ENCODE measurements around the gene ASCL4.

The ASCL4 gene

DNA sequence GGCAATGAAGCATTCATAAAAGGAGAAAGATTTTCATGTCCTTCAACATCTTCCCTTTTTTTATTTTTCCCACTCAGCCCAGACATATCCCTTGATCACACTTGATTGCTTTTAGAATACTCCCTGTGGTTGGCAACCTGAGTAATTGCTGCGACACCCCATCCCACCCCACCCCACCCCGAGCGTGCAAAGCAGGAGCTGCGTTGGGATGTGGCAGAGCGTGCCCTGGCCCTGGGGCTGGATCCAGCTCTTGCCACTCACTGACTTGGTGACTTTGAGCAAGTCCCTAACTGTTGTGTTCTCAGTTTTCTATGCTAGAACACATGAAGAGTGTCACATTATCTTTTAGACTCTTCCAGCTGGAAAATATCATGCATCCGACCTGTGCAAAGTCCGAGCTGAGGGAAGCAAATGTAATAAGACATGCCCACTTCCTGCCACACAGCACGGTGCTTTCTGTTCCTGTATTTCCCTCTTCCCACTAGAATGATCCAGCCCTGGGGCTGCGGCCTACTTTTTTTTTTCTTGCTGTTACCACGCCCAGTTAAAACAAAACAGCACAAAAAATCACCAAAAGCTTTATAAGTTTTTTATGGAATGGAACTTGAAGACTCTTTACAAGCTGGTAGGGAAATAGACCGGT lies 4.0 kb downstream of the ASCL4 start:
- DNase-seq (ENCODE audit: low read depth in 2 of 2): no peak

DNA sequence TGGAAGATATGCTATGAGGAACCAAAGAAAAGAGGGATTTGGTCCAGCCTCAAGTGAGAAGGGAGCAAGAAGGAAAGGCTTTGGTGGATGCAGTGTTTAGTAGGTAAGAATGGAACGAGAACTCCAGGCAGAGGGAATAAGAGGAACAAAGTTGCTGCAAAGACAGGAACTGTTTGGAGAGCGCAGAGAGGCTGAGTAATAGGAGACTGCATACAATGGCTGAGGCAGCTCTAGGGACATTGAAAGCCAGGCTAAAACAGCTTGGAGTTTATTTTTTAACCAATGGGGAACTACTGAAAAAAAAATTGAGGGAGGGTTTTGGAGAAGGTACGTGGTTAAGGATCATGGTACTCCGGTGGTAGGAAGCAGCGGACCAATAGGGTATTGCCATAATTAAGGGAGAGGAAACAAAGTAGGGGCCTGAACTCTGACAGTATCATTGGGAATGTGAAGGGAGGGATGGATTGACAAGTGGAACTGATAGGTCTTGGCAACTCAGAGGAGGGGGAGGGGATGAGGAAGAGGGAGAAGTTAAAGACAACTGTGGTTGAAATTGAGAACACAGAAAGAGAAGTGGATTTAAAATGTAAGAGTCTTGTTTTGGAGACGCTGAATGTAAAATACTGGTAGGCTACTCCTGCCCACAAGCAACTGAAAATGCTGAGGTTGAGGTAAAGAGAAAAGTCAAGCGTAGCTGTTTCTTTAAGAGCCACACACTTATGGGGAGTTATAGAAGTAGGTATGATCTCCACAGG lies 4.8 kb downstream of the ASCL4 start:
- DNase-seq (ENCODE audit: low read depth in 2 of 2): no peak

DNA sequence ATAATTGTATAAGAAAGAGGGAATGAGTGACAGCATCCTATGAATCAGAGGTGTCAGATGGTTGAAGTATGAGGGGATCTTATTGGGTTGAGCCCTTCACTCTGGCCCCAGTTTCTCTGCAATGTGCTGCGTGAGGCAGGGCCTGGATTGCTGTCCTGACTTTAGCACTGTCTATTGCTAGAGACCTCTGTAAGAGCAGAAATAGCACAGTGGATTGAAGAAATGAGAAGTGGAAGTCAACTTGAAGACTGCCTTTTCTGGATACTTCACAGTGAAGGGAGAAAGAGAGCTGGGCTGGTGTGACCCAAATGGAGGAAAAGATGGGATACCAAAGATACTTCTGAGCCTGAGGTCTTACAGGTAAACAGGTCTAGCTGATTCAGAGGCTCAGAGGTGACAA lies 5.8 kb downstream of the ASCL4 start:
- DNase-seq (ENCODE audit: low read depth in 2 of 2): no peak

DNA sequence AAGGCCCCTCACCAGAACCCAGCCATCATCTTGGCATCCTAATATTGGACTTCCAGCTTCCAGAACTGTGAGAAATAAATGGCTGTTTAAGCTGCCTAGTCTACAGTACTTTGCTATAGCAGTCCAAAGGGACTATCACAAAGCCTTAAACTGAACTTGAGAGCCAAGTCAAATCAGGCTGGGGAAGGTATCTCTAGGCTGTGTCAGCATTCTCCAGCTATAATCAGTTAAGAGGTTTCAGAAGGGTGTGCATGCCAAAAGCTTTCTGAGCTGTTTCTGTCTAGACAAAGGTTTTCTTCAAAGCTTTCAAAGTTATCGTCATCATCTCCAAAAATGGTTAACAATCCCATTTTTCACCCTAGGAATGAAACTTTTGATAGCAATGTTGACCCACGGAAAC lies 7.6 kb downstream of the ASCL4 start:
- no peak for DNase-seq (ENCODE audit: low read depth in 2 of 2)

DNA sequence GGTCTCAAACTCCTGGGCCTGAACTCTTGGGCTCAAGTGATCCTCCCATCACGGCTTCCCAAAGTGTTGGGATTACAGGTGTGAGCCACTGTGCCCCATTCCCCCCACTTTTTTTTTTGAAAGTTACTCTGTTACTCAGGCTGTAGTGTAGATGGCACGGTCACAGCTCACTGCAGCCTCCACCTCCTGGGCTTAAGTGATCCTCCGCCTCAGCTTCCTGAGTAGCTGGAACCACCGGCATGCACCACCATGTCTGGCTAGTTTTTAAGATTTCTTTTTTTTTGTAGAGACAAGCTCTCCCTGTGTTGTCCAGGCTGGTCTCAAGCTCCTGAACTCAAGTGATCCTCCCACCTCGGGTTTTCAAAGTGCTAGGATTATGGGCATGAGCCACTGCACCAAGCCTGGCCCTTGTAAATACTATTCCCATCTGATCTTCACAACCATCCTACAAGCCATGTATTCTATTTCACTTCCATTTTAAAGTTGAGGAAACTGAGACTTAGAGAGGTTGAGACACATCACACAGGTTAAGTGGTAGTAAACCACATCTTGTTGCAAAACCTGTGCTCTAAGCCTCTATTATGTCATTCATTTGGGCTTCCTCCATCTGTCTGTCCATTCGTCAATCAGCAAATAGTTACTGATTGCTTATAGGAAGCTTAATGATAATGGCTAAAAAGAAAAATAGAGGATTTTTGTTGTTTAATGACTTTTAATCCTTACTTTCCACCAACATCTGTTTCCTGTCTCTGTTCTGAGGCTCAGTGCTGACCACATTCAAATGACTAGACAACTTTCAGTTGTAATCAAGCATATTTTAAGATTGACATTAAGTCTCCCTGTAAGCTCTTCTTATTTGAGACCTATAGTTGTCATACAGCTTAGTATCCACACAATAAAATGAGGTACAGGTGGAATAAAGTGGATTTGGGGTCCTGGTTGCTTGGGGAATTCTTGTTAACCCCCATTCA lies 9.2 kb downstream of the ASCL4 start:
- DNase-seq (ENCODE audit: low read depth in 2 of 2): no peak

DNA sequence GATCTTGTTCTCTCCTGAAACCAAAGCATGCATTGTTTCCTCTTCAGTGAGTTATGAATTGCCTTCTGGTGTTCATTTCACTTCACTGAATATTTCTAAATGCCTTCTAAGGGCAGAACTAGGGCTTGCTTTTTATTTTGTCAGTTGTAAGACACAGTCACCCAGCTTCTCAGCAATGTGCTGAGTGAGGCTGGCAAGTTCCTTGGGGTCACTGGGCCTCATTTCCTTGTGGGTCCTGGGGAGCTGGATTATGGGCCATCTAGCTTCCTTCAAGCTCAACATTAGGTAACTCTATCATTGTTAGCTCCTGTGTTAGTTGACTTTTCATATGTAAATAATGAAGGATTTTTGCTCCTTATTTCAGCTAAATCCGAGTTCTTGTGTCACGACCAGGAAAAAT lies 13.8 kb downstream of the ASCL4 start:
- no peak for DNase-seq (ENCODE audit: low read depth in 2 of 2)

DNA sequence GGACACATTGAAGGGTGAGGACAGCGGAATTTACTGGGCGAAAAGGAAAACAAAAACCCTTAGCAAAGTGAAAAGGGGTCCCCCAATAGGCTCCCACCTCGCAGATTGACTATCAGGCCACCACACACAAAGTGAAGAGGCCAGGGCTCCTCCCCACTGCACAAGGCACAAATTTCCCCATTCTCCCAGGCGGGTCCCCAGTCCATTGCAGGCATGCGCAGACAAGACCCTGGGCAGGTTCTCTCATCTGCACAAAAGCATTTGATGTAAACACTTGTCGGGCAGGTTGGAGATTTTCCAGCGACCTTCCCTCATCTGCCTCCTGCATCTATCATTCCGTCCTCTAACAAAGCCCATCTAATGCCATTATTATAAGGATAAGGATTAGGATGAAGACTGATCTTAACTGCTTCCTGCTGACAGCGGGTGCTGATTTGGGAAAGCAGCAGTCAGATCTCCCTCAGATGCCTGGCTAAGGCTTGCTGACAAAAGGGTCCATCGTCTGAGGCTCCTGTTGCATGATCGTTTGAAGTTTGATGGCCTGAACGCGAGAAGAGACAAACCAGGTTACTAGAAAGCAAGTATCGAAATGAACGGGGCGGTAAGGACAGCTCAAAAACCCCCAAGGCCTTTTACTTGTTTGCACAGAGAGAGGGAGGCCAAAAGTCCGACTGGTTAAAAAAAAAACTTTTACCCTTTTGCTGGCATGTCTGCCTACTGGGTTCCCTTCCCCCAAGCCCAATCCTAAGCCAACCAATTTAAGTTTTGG lies 14.4 kb downstream of the ASCL4 start:
- no peak for DNase-seq (ENCODE audit: low read depth in 2 of 2)

DNA sequence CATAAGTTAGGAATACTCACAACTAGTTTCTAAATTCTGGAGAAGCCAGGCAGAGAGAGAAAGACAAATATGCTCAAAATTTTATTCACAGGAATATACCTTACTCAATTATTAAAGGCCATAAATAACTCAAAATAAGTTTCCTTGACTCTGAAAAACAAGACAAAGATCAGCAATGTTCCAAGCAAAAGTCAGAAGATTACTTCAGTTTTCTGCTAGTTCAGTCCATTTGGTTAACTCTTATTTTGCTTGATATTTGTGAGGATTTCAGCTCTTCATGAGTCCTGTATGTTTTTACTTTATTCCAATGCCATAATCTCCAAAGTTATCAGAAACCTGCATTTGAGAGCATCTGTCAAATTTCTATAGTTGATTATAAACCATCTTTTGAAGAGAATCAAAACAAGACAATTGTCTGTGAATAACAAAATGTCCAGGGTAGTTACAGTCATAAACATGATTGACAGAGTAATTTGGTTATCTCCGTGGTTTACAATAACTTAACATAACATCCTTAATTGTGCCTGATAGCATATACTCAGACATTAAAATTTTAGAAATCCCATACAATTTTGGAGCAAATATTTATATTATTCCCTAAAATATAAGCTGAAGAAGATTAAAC lies 17.1 kb downstream of the ASCL4 start:
- no peak for DNase-seq (ENCODE audit: low read depth in 2 of 2)

DNA sequence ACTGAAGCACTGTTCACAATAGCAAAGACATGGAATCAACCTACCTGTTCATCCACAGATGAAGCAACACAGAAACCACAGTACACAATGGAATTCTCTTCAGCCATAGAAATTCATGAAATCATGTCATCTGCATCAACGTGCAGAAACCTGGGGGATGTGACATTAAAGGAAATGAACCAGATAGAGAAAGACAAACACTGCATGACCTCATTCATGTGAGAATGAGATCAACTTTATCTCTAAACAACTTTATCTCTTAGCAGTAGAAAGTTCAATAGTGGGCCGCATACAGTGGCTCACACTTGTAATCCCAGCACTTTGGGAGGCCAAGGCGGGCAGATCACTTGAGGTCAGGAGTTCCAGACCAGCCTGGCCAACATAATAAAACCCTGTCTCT lies 19.9 kb downstream of the ASCL4 start:
- DNase-seq (ENCODE audit: low read depth in 2 of 2): no peak

DNA sequence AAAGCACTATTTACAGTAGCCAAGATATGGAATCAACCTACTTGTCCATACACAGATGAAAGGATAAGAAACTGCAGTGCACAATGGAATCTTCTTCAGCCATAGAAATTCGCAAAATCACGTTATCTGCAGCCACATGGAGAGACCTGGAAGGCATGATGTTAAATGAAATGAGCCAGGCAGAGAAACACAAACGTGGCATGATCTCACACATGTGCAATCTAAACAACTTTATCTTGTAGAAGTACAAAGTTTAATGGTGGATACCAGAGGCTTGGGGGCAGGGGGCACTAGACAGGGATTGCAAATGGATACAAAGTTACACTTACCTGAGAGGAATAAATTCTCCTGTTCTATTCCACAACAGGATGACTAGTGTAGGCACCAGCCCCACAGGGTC lies 24.1 kb downstream of the ASCL4 start:
- DNase-seq (ENCODE audit: low read depth in 2 of 2): no peak

DNA sequence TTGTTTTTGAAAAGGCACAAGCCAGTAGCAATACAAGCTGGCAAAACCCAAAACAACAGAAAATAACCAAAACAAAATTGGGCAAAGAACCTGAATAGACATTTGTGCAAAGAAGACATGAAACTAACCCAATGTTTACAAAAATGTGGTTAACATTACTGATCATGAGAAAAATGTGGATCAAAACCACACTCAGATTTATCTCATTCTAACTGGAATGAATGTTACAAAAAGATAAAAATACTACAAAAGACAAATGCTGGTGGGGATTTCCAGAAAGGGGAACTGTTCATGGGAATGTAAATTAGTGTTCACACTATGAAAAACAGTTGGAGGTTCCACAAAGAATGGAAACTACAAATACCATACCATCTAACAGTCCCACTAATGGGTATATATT lies 26.6 kb downstream of the ASCL4 start:
- DNase-seq (ENCODE audit: low read depth in 2 of 2): no peak

DNA sequence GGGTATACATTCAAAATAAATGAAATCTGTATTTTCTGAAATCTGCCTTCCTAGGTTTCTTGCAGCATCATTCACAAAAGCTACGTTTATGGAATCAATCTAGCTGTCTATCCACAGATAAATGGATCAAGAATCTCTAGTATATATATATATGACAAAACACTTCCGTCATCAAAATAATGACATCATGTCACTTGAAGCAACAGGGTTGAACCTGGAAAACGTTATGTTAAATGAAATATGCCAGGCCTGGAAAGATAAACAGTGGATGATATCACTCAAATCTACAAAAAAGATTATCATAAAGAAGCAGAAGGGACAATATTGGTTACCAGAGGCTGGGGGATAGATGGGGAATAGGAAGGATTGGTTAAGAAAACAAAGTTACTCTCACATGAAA lies 28.6 kb downstream of the ASCL4 start:
- no peak for DNase-seq (ENCODE audit: low read depth in 2 of 2)

DNA sequence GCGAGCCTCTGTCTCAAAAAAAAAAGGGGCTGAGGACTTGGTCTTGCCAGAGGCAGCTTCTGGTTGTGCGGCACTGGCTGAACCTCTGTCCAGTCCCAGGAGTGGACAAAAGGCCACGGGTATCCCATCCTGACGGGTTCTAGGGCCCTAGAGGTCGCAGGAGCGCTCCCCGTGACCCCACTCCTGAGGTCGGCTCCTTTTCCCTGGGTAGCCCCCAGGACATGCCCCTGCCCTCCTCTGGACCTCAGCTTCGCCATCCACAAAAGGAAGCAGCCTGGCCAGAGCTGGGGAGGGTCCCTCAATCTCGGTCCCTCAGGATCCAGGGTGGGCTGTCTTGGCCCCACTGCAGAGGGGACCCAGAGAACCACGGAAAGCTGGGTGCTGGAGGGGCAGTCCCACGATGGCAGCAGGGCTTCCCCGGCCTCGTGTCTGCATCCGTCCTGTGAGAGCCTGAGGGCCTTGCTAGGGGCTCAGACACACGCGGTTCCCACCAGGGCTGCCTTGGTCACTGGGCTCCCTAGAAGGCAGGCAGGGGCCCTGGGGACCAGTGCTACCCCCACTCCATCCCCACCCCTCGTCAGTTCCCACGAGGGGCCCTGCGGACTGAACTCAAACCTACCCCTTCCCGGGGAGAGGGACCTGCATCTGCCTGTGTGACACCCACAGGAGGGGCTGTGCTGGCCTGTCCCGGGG lies 31.1 kb downstream of the ASCL4 start:
- DNase-seq (ENCODE audit: low read depth in 2 of 2): no peak

DNA sequence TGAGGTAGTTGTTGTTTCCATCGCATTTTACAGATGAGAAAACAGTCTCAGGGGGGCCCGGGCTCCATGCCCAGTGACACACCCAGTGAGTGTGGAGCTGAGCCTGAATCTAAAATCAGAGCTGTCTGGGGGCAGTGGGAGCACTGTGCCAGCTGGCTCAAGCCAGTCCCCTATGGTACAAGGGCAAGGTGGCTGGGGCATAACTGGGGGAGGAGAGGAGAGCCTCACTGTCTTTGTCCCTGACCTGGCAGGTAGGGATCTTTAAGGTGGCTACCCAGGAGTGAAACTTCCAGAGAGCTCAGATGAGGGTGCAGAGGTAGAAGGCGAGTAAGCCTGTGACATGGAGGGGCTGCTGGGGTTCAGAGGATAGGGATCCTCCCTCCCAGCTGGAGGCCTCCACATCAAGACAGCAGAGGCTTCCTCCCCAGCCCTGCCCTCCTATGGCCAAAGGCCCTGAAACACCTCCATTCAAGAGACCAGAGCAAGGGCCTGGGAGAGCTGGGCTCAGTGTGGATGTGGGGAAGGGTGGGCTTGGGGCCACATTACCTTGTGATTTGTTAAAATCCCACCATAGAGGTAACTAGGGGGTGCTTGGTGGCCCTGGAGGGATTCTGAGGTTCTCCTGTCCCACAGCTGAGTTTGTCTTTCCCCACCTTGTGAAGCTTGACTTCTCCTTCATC lies 33.1 kb downstream of the ASCL4 start:
- no peak for DNase-seq (ENCODE audit: low read depth in 2 of 2)

DNA sequence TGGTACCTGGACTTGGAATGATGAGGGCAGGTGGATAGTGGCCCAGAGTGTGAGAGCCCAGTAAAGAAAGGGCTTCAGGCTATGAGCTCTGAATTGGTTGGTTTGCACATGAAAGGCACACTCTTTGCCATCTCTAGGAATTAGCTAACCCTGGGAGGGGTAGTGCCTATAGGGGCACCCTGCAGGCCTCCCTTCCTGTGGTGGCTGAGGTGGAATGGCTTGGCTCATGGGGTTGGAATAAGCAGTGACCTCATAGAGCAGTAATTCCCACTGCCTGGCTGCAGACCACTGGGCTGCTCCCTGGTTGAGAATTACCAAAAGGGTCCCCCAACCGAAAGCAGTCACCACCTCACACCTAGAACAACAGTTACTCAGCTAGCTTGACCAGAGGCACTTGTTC lies 42.7 kb downstream of the ASCL4 start:
- no peak for DNase-seq (ENCODE audit: low read depth in 2 of 2)

DNA sequence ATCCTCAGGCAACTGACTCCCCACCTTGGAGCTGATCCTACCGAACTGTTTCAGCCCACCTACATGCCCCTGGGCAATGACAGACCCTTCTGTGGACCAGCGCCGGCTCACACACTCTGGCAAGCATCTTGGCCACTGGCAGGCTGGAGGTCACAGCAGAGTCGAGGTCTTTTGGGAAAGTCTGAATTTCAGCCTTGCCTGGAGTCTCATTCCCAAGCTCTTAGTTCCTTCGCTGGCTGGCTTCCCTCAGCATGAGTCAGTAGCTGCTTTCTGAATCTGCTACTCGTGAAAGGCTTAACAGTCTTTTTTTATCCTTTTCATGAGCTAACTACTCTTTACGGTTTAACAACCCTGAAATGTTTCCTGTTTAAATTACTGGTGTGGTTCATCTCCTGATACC lies 44.5 kb downstream of the ASCL4 start:
- DNase-seq (ENCODE audit: low read depth in 2 of 2): no peak

DNA sequence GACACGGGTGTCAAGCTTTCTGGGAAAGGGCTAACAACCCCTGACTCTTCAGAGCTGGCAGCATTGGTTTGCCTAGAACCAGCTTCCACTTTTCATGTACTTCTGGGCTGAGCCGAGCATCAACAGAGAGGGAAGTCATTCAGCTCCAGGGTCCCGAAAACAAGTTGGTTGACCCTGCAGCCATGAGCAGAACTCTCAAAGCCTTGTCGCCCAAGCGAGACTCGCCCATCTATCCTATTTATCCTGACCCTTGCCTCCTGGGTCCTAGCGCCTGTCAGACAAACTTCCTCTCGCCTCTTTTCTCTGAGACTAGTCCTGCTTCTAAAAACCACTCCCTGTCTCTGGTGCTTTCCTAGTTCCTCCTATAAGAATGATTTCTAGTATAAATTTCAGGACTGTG lies 47.9 kb downstream of the ASCL4 start:
- no peak for DNase-seq (ENCODE audit: low read depth in 2 of 2)
